Ovary (tissue), 3 donors: ENCODE measurements around the gene FAHD2A.

Experiments used
- CTCF ChIP-seq, 3 donors: fragments of 450-650 bp in 2 of 3; fragments of 200-600 bp in 1 of 3; IDR thresholded peaks; one replicate each; pipeline versions ENCODE4 v1.5.1 to v1.8.0; 2016 to 2022; ENCODE audit warnings: antibody characterized with exemption in 3 of 3, mild to moderate bottlenecking in 1 of 3
- EP300 ChIP-seq: sonication (generic); formaldehyde crosslinking; IDR thresholded peaks from one replicate; pipeline ENCODE4 v1.6.1; 2017; ENCODE audit warnings: antibody characterized with exemption
- POLR2A ChIP-seq: fragments of 450-650 bp; IDR thresholded peaks from one replicate; pipeline ENCODE4 v1.6.1; 2017; ENCODE audit warnings: antibody characterized with exemption, mild to moderate bottlenecking, moderate library complexity
- donor health status: DM: no; HTN: no; CAD: no.

- TF ChIP-seq POLR2A (no peak), EP300 (no peak), CTCF (IDR thresholded peaks at IDR 0.05) (no peak)
These were observed 8.6 kb upstream of the FAHD2A start for GRCh38 chr2:95393901-95394300.
